RWPE2 (cell line): ENCODE data around the gene SEMA6C.
A peak's percentile ranks its signal among the peaks of the same experiment; 100 is the strongest.

Experiments used
- ATAC-seq: fragments of 200-7000 bp; cut with Tn5 transposase; 3 replicates; pipeline ENCODE4 v1.9.1; 2021; ENCODE audit warnings: low read depth
- DNase-seq: peaks from one replicate; pipeline ENCODE4 v3.0.0-alpha.2; 2020; ENCODE audit warnings: low spot score
- H3K27ac ChIP-seq: fragments of 450-650 bp; 2 replicates; pipeline ENCODE4 v1.5.1; 2017; ENCODE audit warnings: mild to moderate bottlenecking; ENCODE audit not compliant: poor library complexity, severe bottlenecking
- H3K27me3 ChIP-seq: fragments of 250-450 bp; sonication (Bioruptor Pico); 2 replicates; pipeline ENCODE4 v1.5.1; 2021; ENCODE audit warnings: mild to moderate bottlenecking, moderate library complexity; ENCODE audit not compliant: insufficient read depth, poor library complexity, severe bottlenecking
- H3K36me3 ChIP-seq: fragments of 250-450 bp; sonication (Bioruptor Pico); 2 replicates; pipeline ENCODE4 v1.5.1; 2020; ENCODE audit warnings: low read depth, mild to moderate bottlenecking, moderate library complexity
- H3K4me1 ChIP-seq: fragments of 250-450 bp; sonication (Bioruptor Pico); 2 replicates; pipeline ENCODE4 v1.5.1; 2021; ENCODE audit warnings: mild to moderate bottlenecking, moderate library complexity; ENCODE audit not compliant: insufficient read depth, poor library complexity, severe bottlenecking
- H3K4me3 ChIP-seq: fragments of 250-450 bp; sonication (Bioruptor Pico); 2 replicates; pipeline ENCODE4 v1.5.1; 2021; ENCODE audit warnings: mild to moderate bottlenecking, moderate library complexity; ENCODE audit not compliant: severe bottlenecking
- H3K9me3 ChIP-seq: fragments of 250-450 bp; sonication (Bioruptor Pico); 2 replicates; pipeline ENCODE4 v1.5.1; 2021; ENCODE audit warnings: mild to moderate bottlenecking, moderate library complexity; ENCODE audit not compliant: severe bottlenecking
- TF ChIP-seq, protein P1 (sequence below): fragments of 450-650 bp; IDR thresholded peaks from one replicate; pipeline ENCODE4 v1.5.1; 2017; ENCODE audit warnings: mild to moderate bottlenecking, moderate library complexity; ENCODE audit not compliant: poor library complexity, severe bottlenecking

SEMA6C gene

DNA sequence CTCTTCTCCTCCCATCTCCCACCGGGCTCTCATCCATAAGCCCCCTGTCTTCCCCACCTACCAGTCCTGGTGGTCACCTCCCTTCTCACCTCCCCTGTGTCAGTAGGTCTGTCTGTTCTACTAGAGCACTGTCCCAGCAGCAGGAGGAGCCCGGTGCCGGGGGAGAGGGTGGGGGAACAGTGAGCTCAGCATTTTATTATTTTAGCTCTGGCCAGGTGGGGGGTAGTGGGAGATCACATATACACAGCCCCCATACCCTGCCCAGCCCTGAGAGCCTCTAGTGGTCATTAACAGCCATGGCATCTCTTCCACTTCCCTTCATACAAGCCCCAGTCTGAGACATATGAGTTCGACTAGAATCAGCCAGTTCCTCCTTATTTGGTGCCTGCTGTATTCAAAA, 29.4 kb upstream of the SEMA6C start, which contains the start of gene TMOD4:
Gene TMOD4, minus strand, starts transcription at position 119 of the 400 bp plus-strand sequence. CDS start 1,106 bp downstream, outside the sequence.
- ATAC-seq (peak; percentile 52; the same call in 1 of the 3 replicates), DNase-seq (no peak)
- TF ChIP-seq, protein P1, sequence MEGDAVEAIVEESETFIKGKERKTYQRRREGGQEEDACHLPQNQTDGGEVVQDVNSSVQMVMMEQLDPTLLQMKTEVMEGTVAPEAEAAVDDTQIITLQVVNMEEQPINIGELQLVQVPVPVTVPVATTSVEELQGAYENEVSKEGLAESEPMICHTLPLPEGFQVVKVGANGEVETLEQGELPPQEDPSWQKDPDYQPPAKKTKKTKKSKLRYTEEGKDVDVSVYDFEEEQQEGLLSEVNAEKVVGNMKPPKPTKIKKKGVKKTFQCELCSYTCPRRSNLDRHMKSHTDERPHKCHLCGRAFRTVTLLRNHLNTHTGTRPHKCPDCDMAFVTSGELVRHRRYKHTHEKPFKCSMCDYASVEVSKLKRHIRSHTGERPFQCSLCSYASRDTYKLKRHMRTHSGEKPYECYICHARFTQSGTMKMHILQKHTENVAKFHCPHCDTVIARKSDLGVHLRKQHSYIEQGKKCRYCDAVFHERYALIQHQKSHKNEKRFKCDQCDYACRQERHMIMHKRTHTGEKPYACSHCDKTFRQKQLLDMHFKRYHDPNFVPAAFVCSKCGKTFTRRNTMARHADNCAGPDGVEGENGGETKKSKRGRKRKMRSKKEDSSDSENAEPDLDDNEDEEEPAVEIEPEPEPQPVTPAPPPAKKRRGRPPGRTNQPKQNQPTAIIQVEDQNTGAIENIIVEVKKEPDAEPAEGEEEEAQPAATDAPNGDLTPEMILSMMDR = peak; percentile 51
- Histone ChIP-seq H3K36me3 (peaks cover 46% of the 10 kb centered on the region), H3K4me1 (no peaks in the 10 kb centered on the region), H3K27ac (no peak within 1 kb of the TSS), H3K4me3 (no peak within 1 kb of the TSS), H3K27me3 (no peaks in the 10 kb centered on the region), H3K9me3 (no peaks in the 10 kb centered on the region)

DNA sequence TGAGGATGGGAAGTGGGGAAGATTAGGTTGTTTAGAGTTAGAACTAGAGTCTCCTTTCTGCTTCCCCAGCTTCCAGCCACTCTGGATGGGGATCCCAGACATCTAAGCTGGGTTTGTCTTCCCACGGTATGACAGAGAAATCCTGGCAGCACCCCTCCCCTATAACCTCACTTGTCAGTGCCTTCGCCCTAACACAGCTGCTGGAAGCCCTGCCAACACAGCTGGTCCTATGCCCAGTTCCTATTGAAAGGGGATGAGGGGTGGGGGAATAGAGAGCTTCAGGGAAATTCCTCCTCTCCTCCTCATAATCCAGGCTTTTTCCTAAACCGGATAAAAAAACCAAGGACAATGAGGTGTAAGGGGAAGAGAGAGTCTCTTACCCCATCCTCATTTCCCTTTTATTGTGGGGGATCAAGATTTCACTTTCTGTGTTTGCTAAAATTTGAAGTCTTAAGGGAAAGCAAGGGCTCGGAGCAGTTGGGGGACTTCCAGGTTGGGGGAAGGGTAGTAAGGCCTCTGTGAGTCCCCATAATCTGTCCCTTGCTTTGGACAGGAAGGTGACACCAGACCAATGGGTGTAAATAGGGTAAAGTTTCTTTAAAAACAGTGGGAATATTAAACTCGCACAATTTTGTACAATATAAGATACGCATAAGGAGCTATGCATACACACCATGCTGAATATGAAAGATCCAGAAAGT, 28.8 kb upstream of the SEMA6C start:
- no peak for ATAC-seq
- H3K27me3 ChIP-seq = no peaks in the 10 kb centered on the region
- no peak overlapping the region for H3K27ac ChIP-seq
- TF ChIP-seq, protein P1 = no peak
- no peak for DNase-seq
- no peaks in the 10 kb centered on the region for H3K4me1 ChIP-seq
- H3K9me3 ChIP-seq = no peaks in the 10 kb centered on the region
- peaks cover 39% of the 10 kb centered on the region for H3K36me3 ChIP-seq
- no peak overlapping the region for H3K4me3 ChIP-seq

DNA sequence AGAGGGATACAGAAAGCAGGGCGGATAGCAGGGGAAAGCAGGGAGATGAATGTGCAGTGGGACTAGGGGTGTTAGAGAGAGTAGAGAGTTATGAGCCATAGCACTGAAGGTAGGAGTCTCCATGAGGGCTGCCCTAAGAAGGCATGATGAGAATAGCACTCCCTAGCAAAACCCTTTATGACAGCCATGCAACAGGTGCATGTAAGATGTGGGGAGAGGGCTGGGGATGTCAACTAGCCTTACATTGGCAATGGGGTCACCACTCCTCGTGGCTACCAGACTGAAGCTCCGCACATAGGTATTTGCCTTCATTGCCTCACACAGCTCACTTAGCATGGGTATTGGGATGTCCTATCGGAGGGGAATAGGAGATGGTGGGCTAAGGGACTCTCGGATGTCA, 24.8 kb upstream of the SEMA6C start:
- ATAC-seq (no peak), DNase-seq (no peak)
- Histone ChIP-seq H3K9me3 (no peaks in the 10 kb centered on the region), H3K4me3 (no peak overlapping the region), H3K36me3 (peaks cover 18% of the 10 kb centered on the region), H3K27me3 (no peaks in the 10 kb centered on the region), H3K27ac (no peak overlapping the region), H3K4me1 (no peaks in the 10 kb centered on the region)
- TF ChIP-seq, protein P1 = no peak

- H3K27me3 ChIP-seq = no peaks in the 10 kb centered on the region
- DNase-seq = no peak
- TF ChIP-seq, protein P1 = no peak
- peaks cover 6% of the 10 kb centered on the region for H3K4me1 ChIP-seq
- H3K9me3 ChIP-seq = no peaks in the 10 kb centered on the region
- peak overlapping the region; percentile 61 for H3K4me3 ChIP-seq
- H3K36me3 ChIP-seq = peaks cover 19% of the 10 kb centered on the region
- ATAC-seq = no peak
- H3K27ac ChIP-seq = no peak overlapping the region
Measured at GRCh38 chr1:151167116-151167515, 20.7 kb upstream of the SEMA6C start.

GRCh38 chr1:151166505-151166956, 20.1 kb upstream of the SEMA6C start:
- Histone ChIP-seq H3K4me3 (peak overlapping the region; percentile 61), H3K27me3 (no peaks in the 10 kb centered on the region), H3K27ac (peak overlapping the region; percentile 53), H3K4me1 (peaks cover 6% of the 10 kb centered on the region), H3K36me3 (peaks cover 23% of the 10 kb centered on the region), H3K9me3 (no peaks in the 10 kb centered on the region)
- no peak for DNase-seq
- TF ChIP-seq, protein P1 = no peak
- ATAC-seq = peak; percentile 39; the same call in 2 of the 3 replicates
